Measurements from ENCODE around the gene CD207. TPM values are rescaled to one million over a fixed set of nuclear protein-coding genes. Genes with fewer than 3 reads are reported as not detected.
"Not testable (repeated sequence)": the region's sequence is repeated elsewhere in the genome, so short reads cannot be mapped to it uniquely, and the experiment has no call there.

CD207 gene
- total RNA-seq (0.13 TPM), polyA plus RNA-seq (ENCODE audit: insufficient read depth in 1 of 8, insufficient read length in 8 of 8, low replicate concordance in 1 of 8) (under 1 TPM in 5 of 8 donors, not detected in 3; 0.06 to 0.69 (median 0.11) TPM)
- long read RNA-seq, donor 1, result 0 reads
- long read RNA-seq, donor 2, result 0 reads
- long read RNA-seq, donor 3, result 0 reads
- long read RNA-seq, donor 4, result 0 reads
- long read RNA-seq, donor 5, result 0 reads
- long read RNA-seq, donor 6, result 0 reads
- long read RNA-seq, donor 7, result 0 reads
- long read RNA-seq, donor 8, result 0 reads
- long read RNA-seq, donor 9, result 0 reads
- long read RNA-seq, donor 10, result 0 reads
- long read RNA-seq, donor 11, result 0 reads

GRCh38 chr2:70835643-70836042 lies at the start of gene CD207:
Gene CD207, minus strand, starts transcription at chr2:70835816. Its CDS starts 40 bp downstream, at chr2:70835776.
- H3K4me1 ChIP-seq (ENCODE audit: control insufficient read depth, insufficient read depth, low read length), result peaks cover 3% of the 10 kb centered on the region
- no peak within 1 kb of the TSS for H3K27ac ChIP-seq (ENCODE audit: low read length)
- H3K9me3 ChIP-seq (replicated peaks; ENCODE audit: control insufficient read depth, low read depth, low read length), result no peaks in the 10 kb centered on the region
- no peak within 1 kb of the TSS for H3K4me3 ChIP-seq (ENCODE audit: low read length)
- peaks cover 7% of the 10 kb centered on the region for H3K27me3 ChIP-seq (ENCODE audit: control insufficient read depth, insufficient read depth, low read length)
- WGBS (ENCODE audit: insufficient coverage), result 88% methylated on average over 4 of the region's 4 CpGs
- DNase-seq, result no peak
- no peaks in the 10 kb centered on the region for H3K36me3 ChIP-seq (ENCODE audit: control insufficient read depth, insufficient read depth, low read length)

- not testable (repeated sequence) for DNase-seq; H3K36me3 ChIP-seq (ENCODE audit: control insufficient read depth, insufficient read depth, low read length); H3K9me3 ChIP-seq (replicated peaks; ENCODE audit: control insufficient read depth, low read depth, low read length); H3K4me3 ChIP-seq (ENCODE audit: low read length); H3K4me1 ChIP-seq (ENCODE audit: control insufficient read depth, insufficient read depth, low read length); H3K27ac ChIP-seq (ENCODE audit: low read length)
- H3K27me3 ChIP-seq (ENCODE audit: control insufficient read depth, insufficient read depth, low read length), result peaks cover 31% of the 10 kb centered on the region
- WGBS (ENCODE audit: insufficient coverage), result no CpG with 5 or more reads among the region's 3 CpGs
Observed at GRCh38 chr2:70878543-70878942, 42.9 kb upstream of the CD207 start.

- not testable (repeated sequence) for H3K4me3 ChIP-seq (ENCODE audit: low read length); H3K36me3 ChIP-seq (ENCODE audit: control insufficient read depth, insufficient read depth, low read length); H3K4me1 ChIP-seq (ENCODE audit: control insufficient read depth, insufficient read depth, low read length); H3K27ac ChIP-seq (ENCODE audit: low read length); DNase-seq; H3K9me3 ChIP-seq (replicated peaks; ENCODE audit: control insufficient read depth, low read depth, low read length)
- 61% methylated on average over 9 of the region's 9 CpGs for WGBS (ENCODE audit: insufficient coverage)
- H3K27me3 ChIP-seq (ENCODE audit: control insufficient read depth, insufficient read depth, low read length), result peaks cover 48% of the 10 kb centered on the region
Observed at GRCh38 chr2:70876138-70876537, 40.5 kb upstream of the CD207 start.

GRCh38 chr2:70873541-70873940 lies 37.9 kb upstream of the CD207 start:
- no peak overlapping the region for H3K4me3 ChIP-seq (ENCODE audit: low read length)
- H3K36me3 ChIP-seq (ENCODE audit: control insufficient read depth, insufficient read depth, low read length), result no peaks in the 10 kb centered on the region
- peaks cover 58% of the 10 kb centered on the region for H3K27me3 ChIP-seq (ENCODE audit: control insufficient read depth, insufficient read depth, low read length)

GRCh38 chr2:70871398-70872211 lies 36.0 kb upstream of the CD207 start:
- H3K36me3 ChIP-seq (ENCODE audit: control insufficient read depth, insufficient read depth, low read length), result no peaks in the 10 kb centered on the region
- H3K4me3 ChIP-seq (ENCODE audit: low read length), result no peak overlapping the region
- 5% methylated on average over 24 of the region's 36 CpGs for WGBS (ENCODE audit: insufficient coverage)
- H3K4me1 ChIP-seq (ENCODE audit: control insufficient read depth, insufficient read depth, low read length), result peaks cover 10% of the 10 kb centered on the region
- H3K27ac ChIP-seq (ENCODE audit: low read length), result no peak overlapping the region
- peak; percentile 79 for DNase-seq
- H3K27me3 ChIP-seq (ENCODE audit: control insufficient read depth, insufficient read depth, low read length), result peaks cover 63% of the 10 kb centered on the region
- H3K9me3 ChIP-seq (replicated peaks; ENCODE audit: control insufficient read depth, low read depth, low read length), result no peaks in the 10 kb centered on the region

More at GRCh38 chr2:70873541-70873940, 37.9 kb upstream of the CD207 start:
- no peak for DNase-seq
- Histone ChIP-seq H3K4me1 (ENCODE audit: control insufficient read depth, insufficient read depth, low read length) (peaks cover 10% of the 10 kb centered on the region), H3K27ac (ENCODE audit: low read length) (no peak overlapping the region), H3K9me3 (replicated peaks; ENCODE audit: control insufficient read depth, low read depth, low read length) (no peaks in the 10 kb centered on the region)
- 48% methylated on average over 4 of the region's 4 CpGs for whole genome bisulfite sequencing (ENCODE audit: insufficient coverage)

- Histone ChIP-seq H3K4me1 (ENCODE audit: control insufficient read depth, insufficient read depth, low read length) (peaks cover 10% of the 10 kb centered on the region), H3K36me3 (ENCODE audit: control insufficient read depth, insufficient read depth, low read length) (no peaks in the 10 kb centered on the region), H3K27me3 (ENCODE audit: control insufficient read depth, insufficient read depth, low read length) (peaks cover 56% of the 10 kb centered on the region), H3K9me3 (replicated peaks; ENCODE audit: control insufficient read depth, low read depth, low read length) (no peaks in the 10 kb centered on the region), H3K4me3 (ENCODE audit: low read length) (no peak overlapping the region), H3K27ac (ENCODE audit: low read length) (no peak overlapping the region)
- no peak for DNase-seq
- 54% methylated on average over 5 of the region's 5 CpGs for WGBS (ENCODE audit: insufficient coverage)
Observed at GRCh38 chr2:70870790-70871189, 35.2 kb upstream of the CD207 start.

GRCh38 chr2:70868970-70869369 lies 33.4 kb upstream of the CD207 start:
- H3K27ac ChIP-seq (ENCODE audit: low read length), result no peak overlapping the region
- H3K9me3 ChIP-seq (replicated peaks; ENCODE audit: control insufficient read depth, low read depth, low read length), result no peaks in the 10 kb centered on the region
- H3K36me3 ChIP-seq (ENCODE audit: control insufficient read depth, insufficient read depth, low read length), result no peaks in the 10 kb centered on the region
- H3K4me1 ChIP-seq (ENCODE audit: control insufficient read depth, insufficient read depth, low read length), result peaks cover 10% of the 10 kb centered on the region
- DNase-seq, result no peak
- no peak overlapping the region for H3K4me3 ChIP-seq (ENCODE audit: low read length)
- no CpG with 5 or more reads among the region's 1 CpG for WGBS (ENCODE audit: insufficient coverage)
- peaks cover 57% of the 10 kb centered on the region for H3K27me3 ChIP-seq (ENCODE audit: control insufficient read depth, insufficient read depth, low read length)

GRCh38 chr2:70861777-70862625 lies 26.4 kb upstream of the CD207 start:
- Histone ChIP-seq H3K36me3 (ENCODE audit: control insufficient read depth, insufficient read depth, low read length) (no peaks in the 10 kb centered on the region), H3K27me3 (ENCODE audit: control insufficient read depth, insufficient read depth, low read length) (peaks cover 50% of the 10 kb centered on the region), H3K27ac (ENCODE audit: low read length) (peak overlapping the region; percentile 25), H3K4me3 (ENCODE audit: low read length) (no peak overlapping the region), H3K4me1 (ENCODE audit: control insufficient read depth, insufficient read depth, low read length) (peaks cover 12% of the 10 kb centered on the region), H3K9me3 (replicated peaks; ENCODE audit: control insufficient read depth, low read depth, low read length) (no peaks in the 10 kb centered on the region)
- DNase-seq, result peak; percentile 83
- 10% methylated on average over 18 of the region's 21 CpGs for WGBS (ENCODE audit: insufficient coverage)

- no peak overlapping the region for H3K27ac ChIP-seq (ENCODE audit: low read length)
- no peak for DNase-seq
- no CpG with 5 or more reads among the region's 1 CpG for WGBS (ENCODE audit: insufficient coverage)
- H3K4me3 ChIP-seq (ENCODE audit: low read length), result no peak overlapping the region
- H3K9me3 ChIP-seq (replicated peaks; ENCODE audit: control insufficient read depth, low read depth, low read length), result no peaks in the 10 kb centered on the region
- peaks cover 11% of the 10 kb centered on the region for H3K27me3 ChIP-seq (ENCODE audit: control insufficient read depth, insufficient read depth, low read length)
- H3K4me1 ChIP-seq (ENCODE audit: control insufficient read depth, insufficient read depth, low read length), result no peaks in the 10 kb centered on the region
- H3K36me3 ChIP-seq (ENCODE audit: control insufficient read depth, insufficient read depth, low read length), result no peaks in the 10 kb centered on the region
Observed at GRCh38 chr2:70855667-70856066, 20.1 kb upstream of the CD207 start.

GRCh38 chr2:70854411-70854810 lies 18.8 kb upstream of the CD207 start:
- no peaks in the 10 kb centered on the region for H3K4me1 ChIP-seq (ENCODE audit: control insufficient read depth, insufficient read depth, low read length)
- no peaks in the 10 kb centered on the region for H3K36me3 ChIP-seq (ENCODE audit: control insufficient read depth, insufficient read depth, low read length)
- DNase-seq, result no peak
- H3K9me3 ChIP-seq (replicated peaks; ENCODE audit: control insufficient read depth, low read depth, low read length), result no peaks in the 10 kb centered on the region
- peaks cover 4% of the 10 kb centered on the region for H3K27me3 ChIP-seq (ENCODE audit: control insufficient read depth, insufficient read depth, low read length)
- H3K27ac ChIP-seq (ENCODE audit: low read length), result no peak overlapping the region
- no peak overlapping the region for H3K4me3 ChIP-seq (ENCODE audit: low read length)
- WGBS (ENCODE audit: insufficient coverage), result 92% methylated on average over 2 of the region's 4 CpGs
